NT2/D1 (cell line): ENCODE results near the gene CD8A.

Experiments used
- DNase-seq: peaks from one replicate; pipeline ENCODE4 v3.0.0-alpha.2; 2011; ENCODE audit warnings: low read depth, low spot score
- H3K27me3 ChIP-seq: 2 replicates; pipeline ENCODE4 v1.6.0; 2011; ENCODE audit warnings: mild to moderate bottlenecking; ENCODE audit not compliant: insufficient read length, insufficient read depth
- H3K36me3 ChIP-seq: 2 replicates; pipeline ENCODE4 v1.6.1; 2011; ENCODE audit warnings: mild to moderate bottlenecking, low read length, mixed read lengths; ENCODE audit not compliant: insufficient read depth, insufficient read length
- H3K4me1 ChIP-seq: 2 replicates; pipeline ENCODE4 v1.5.1; 2011; ENCODE audit not compliant: insufficient read depth, insufficient read length
- H3K4me3 ChIP-seq: 2 replicates; pipeline ENCODE4 v1.5.1; 2011; ENCODE audit warnings: low read depth; ENCODE audit not compliant: insufficient read length
- H3K9ac ChIP-seq: 2 replicates; pipeline ENCODE4 v1.6.0; 2011; ENCODE audit warnings: low read depth; ENCODE audit not compliant: insufficient read length
- H3K9me3 ChIP-seq: 2 replicates; pipeline ENCODE4 v1.5.1; 2011; ENCODE audit warnings: mild to moderate bottlenecking, low read length; ENCODE audit not compliant: insufficient read depth
- SUZ12 ChIP-seq: IDR thresholded peaks from 2 replicates; pipeline ENCODE4 v1.6.1; 2011; ENCODE audit not compliant: insufficient read length, insufficient read depth; ENCODE audit errors: extremely low read depth
- YY1 ChIP-seq: IDR thresholded peaks from 2 replicates; pipeline ENCODE4 v1.6.1; 2011; ENCODE audit not compliant: insufficient read length, insufficient read depth
- ZNF274 ChIP-seq: IDR thresholded peaks from 2 replicates; pipeline ENCODE4 v1.6.1; 2011; ENCODE audit warnings: mild to moderate bottlenecking, low read depth, low read length

The CD8A gene

GRCh38 chr2:86785456-86785855 lies 5.3 kb downstream of the CD8A start:
- Histone ChIP-seq H3K4me3 (no peak overlapping the region), H3K27me3 (peaks cover 32% of the 10 kb centered on the region), H3K4me1 (peaks cover 2% of the 10 kb centered on the region)

GRCh38 chr2:86783615-86784339 lies 6.9 kb downstream of the CD8A start:
- H3K4me3 ChIP-seq, result no peak overlapping the region
- H3K27me3 ChIP-seq, result peaks cover 15% of the 10 kb centered on the region
- H3K4me1 ChIP-seq, result peaks cover 2% of the 10 kb centered on the region
- no peaks in the 10 kb centered on the region for H3K9me3 ChIP-seq
- no peak overlapping the region for H3K9ac ChIP-seq
- DNase-seq, result no peak
- TF ChIP-seq SUZ12, result no peak
- no peak for TF ChIP-seq YY1
- TF ChIP-seq ZNF274, result no peak
- no peaks in the 10 kb centered on the region for H3K36me3 ChIP-seq

More at GRCh38 chr2:86785456-86785855, 5.3 kb downstream of the CD8A start:
- no peaks in the 10 kb centered on the region for H3K9me3 ChIP-seq
- no peaks in the 10 kb centered on the region for H3K36me3 ChIP-seq
- no peak for DNase-seq
- H3K9ac ChIP-seq, result no peak overlapping the region
- no peak for TF ChIP-seq ZNF274
- TF ChIP-seq SUZ12, result no peak
- TF ChIP-seq YY1, result no peak

GRCh38 chr2:86782748-86783147 lies 8.0 kb downstream of the CD8A start:
- no peak for TF ChIP-seq YY1
- TF ChIP-seq SUZ12, result no peak
- no peak for TF ChIP-seq ZNF274
- no peaks in the 10 kb centered on the region for H3K36me3 ChIP-seq
- no peaks in the 10 kb centered on the region for H3K9me3 ChIP-seq
- DNase-seq, result no peak
- peaks cover 5% of the 10 kb centered on the region for H3K27me3 ChIP-seq
- H3K4me3 ChIP-seq, result no peak overlapping the region
- H3K4me1 ChIP-seq, result peaks cover 2% of the 10 kb centered on the region
- H3K9ac ChIP-seq, result no peak overlapping the region

- no peak for DNase-seq
- Histone ChIP-seq H3K27me3 (no peaks in the 10 kb centered on the region), H3K4me3 (no peak overlapping the region), H3K4me1 (peaks cover 2% of the 10 kb centered on the region), H3K9me3 (no peaks in the 10 kb centered on the region), H3K36me3 (no peaks in the 10 kb centered on the region), H3K9ac (no peak overlapping the region)
- TF ChIP-seq ZNF274 (no peak), YY1 (no peak), SUZ12 (no peak)
Measured at GRCh38 chr2:86781363-86781762, 9.3 kb downstream of the CD8A start.

GRCh38 chr2:86779971-86780370 lies 10.7 kb downstream of the CD8A start:
- no peak for TF ChIP-seq YY1
- no peak for TF ChIP-seq ZNF274
- TF ChIP-seq SUZ12, result no peak

GRCh38 chr2:86778957-86779356 lies 11.8 kb downstream of the CD8A start:
- Histone ChIP-seq H3K27me3 (no peaks in the 10 kb centered on the region), H3K36me3 (peaks cover 5% of the 10 kb centered on the region), H3K9me3 (no peaks in the 10 kb centered on the region), H3K9ac (no peak overlapping the region), H3K4me3 (no peak overlapping the region), H3K4me1 (no peaks in the 10 kb centered on the region)
- no peak for DNase-seq
- TF ChIP-seq ZNF274, result no peak
- TF ChIP-seq YY1, result no peak
- TF ChIP-seq SUZ12, result no peak

More at GRCh38 chr2:86779971-86780370, 10.7 kb downstream of the CD8A start:
- Histone ChIP-seq H3K9ac (no peak overlapping the region), H3K36me3 (peaks cover under 1% of the 10 kb centered on the region), H3K9me3 (no peaks in the 10 kb centered on the region), H3K27me3 (no peaks in the 10 kb centered on the region), H3K4me3 (no peak overlapping the region), H3K4me1 (no peaks in the 10 kb centered on the region)
- DNase-seq, result no peak

GRCh38 chr2:86776532-86776931 lies 14.2 kb downstream of the CD8A start:
- TF ChIP-seq SUZ12, result no peak

More at GRCh38 chr2:86776532-86776931, 14.2 kb downstream of the CD8A start:
- Histone ChIP-seq H3K4me1 (no peaks in the 10 kb centered on the region), H3K9ac (no peak overlapping the region), H3K9me3 (no peaks in the 10 kb centered on the region), H3K27me3 (no peaks in the 10 kb centered on the region), H3K4me3 (no peak overlapping the region), H3K36me3 (peaks cover 16% of the 10 kb centered on the region)
- DNase-seq, result no peak
